ENCODE data around the gene OR4F15. TPM values are rescaled to one million over a fixed set of nuclear protein-coding genes. Genes with fewer than 3 reads are reported as not detected.

OR4F15 gene
- total and polyA plus RNA-seq, 2 of the 13 experiments (the other 11 are each of a cell fraction or from before 2014, with no cell fraction given), result not detected

GRCh38 chr15:101828774-101829173 lies 16.8 kb downstream of the OR4F15 start:
- H3K4me1 ChIP-seq (ENCODE audit: insufficient read depth, low read length), result no peaks in the 10 kb centered on the region
- H3K36me3 ChIP-seq (replicated peaks in 1 of 2; ENCODE audit: control insufficient read depth in 1 of 2, insufficient read depth in 2 of 2, low read length in 2 of 2), result no peaks in the 10 kb centered on the region
- POLR2A ChIA-PET, result no interaction called here
- no peak for ATAC-seq
- no peaks in the 10 kb centered on the region for H3K79me2 ChIP-seq (ENCODE audit: insufficient read depth, low read length)
- H3K27ac ChIP-seq (ENCODE audit: extremely low read length, insufficient read depth, low read length), result no peak overlapping the region
- H2AFZ ChIP-seq (ENCODE audit: low read length), result no peak overlapping the region
- H3K4me3 ChIP-seq (replicated peaks in 1 of 3; ENCODE audit: insufficient read depth in 1 of 3, low read depth in 2 of 3, low read length in 3 of 3), result no peak overlapping the region
- intact Hi-C loops (cut with micrococcal nuclease; ENCODE audit: unreplicated experiment), result no loop called here
- FAIRE-seq, result no peak
- CTCF ChIA-PET (ENCODE audit: low intra/inter-chr PET ratio, low total read pairs), result no interaction called here
- no peak overlapping the region for H3K9ac ChIP-seq (ENCODE audit: insufficient read depth, low read depth, low read length)
- WGBS (ENCODE audit: low lambda C conversion rate), result 0% methylated on average over 5 of the region's 5 CpGs
- BruUV-seq (replicated peaks), result no TSS peak
- H3K27me3 ChIP-seq (ENCODE audit: control insufficient read depth in 1 of 2, insufficient read depth in 2 of 2, low read length in 2 of 2), result peaks cover 0 to 11% of the 10 kb centered on the region in 2 experiments; a peak in 3 of 5 replicates
- in situ Hi-C loops (cut with HindIII; ENCODE audit: extremely low pct_ligation_motif_present, low pct_unique_long_range_greater_than_20kb), result no loop called here
- DNase-seq (ENCODE audit: low spot score), result no peak
- no peaks in the 10 kb centered on the region for H3K9me3 ChIP-seq (ENCODE audit: low read length)
- no peaks in the 10 kb centered on the region for H4K20me1 ChIP-seq (ENCODE audit: insufficient read depth, low read length)
- no peak overlapping the region for H3K4me2 ChIP-seq (ENCODE audit: low read depth, low read length)
- no peak for TF ChIP-seq ZNF576 (CRISPR knock-in tag; IDR thresholded peaks at IDR 0.05)
- TF ChIP-seq ZNF235 (CRISPR knock-in tag; IDR thresholded peaks at IDR 0.05; ENCODE audit: borderline replicate concordance), result no peak
- no peak for TF ChIP-seq ZNF761 (CRISPR knock-in tag; conservative IDR thresholded peaks at IDR 0.05)
- no peak for TF ChIP-seq ZFYVE20 (CRISPR knock-in tag; IDR thresholded peaks at IDR 0.05; ENCODE audit: borderline replicate concordance, low read depth)
- TF ChIP-seq, protein P1, sequence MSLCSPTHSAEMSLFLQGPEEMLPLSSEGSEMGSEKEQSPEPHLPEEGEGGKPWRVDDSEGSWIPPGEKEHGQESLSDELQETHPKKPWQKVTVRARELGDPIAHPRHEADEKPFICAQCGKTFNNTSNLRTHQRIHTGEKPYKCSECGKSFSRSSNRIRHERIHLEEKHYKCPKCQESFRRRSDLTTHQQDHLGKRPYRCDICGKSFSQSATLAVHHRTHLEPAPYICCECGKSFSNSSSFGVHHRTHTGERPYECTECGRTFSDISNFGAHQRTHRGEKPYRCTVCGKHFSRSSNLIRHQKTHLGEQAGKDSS (CRISPR knock-in tag; IDR thresholded peaks at IDR 0.05; ENCODE audit: borderline replicate concordance, low read depth), result no peak
- no peak for TF ChIP-seq DNMT1 (CRISPR knock-in tag; IDR thresholded peaks at IDR 0.05)
- no peak for TF ChIP-seq ZBTB7A (CRISPR knock-in tag; IDR thresholded peaks at IDR 0.05)
- no peak for TF ChIP-seq NCOA5 (CRISPR knock-in tag; IDR thresholded peaks at IDR 0.05)
- no peak for TF ChIP-seq TEAD3 (CRISPR knock-in tag; optimal IDR thresholded peaks at IDR 0.05; ENCODE audit: borderline replicate concordance)
- no peak for TF ChIP-seq ZNF501 (CRISPR knock-in tag; IDR thresholded peaks at IDR 0.05)
- TF ChIP-seq ZIK1 (CRISPR knock-in tag; IDR thresholded peaks at IDR 0.05; ENCODE audit: borderline replicate concordance, low read depth), result no peak
- TF ChIP-seq, protein P2, sequence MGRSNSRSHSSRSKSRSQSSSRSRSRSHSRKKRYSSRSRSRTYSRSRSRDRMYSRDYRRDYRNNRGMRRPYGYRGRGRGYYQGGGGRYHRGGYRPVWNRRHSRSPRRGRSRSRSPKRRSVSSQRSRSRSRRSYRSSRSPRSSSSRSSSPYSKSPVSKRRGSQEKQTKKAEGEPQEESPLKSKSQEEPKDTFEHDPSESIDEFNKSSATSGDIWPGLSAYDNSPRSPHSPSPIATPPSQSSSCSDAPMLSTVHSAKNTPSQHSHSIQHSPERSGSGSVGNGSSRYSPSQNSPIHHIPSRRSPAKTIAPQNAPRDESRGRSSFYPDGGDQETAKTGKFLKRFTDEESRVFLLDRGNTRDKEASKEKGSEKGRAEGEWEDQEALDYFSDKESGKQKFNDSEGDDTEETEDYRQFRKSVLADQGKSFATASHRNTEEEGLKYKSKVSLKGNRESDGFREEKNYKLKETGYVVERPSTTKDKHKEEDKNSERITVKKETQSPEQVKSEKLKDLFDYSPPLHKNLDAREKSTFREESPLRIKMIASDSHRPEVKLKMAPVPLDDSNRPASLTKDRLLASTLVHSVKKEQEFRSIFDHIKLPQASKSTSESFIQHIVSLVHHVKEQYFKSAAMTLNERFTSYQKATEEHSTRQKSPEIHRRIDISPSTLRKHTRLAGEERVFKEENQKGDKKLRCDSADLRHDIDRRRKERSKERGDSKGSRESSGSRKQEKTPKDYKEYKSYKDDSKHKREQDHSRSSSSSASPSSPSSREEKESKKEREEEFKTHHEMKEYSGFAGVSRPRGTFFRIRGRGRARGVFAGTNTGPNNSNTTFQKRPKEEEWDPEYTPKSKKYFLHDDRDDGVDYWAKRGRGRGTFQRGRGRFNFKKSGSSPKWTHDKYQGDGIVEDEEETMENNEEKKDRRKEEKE (IDR thresholded peaks at IDR 0.05), result no peak
- no peak for TF ChIP-seq ZNF614 (CRISPR knock-in tag; IDR thresholded peaks at IDR 0.05; ENCODE audit: borderline replicate concordance)
- TF ChIP-seq ATM (IDR thresholded peaks at IDR 0.05; ENCODE audit: borderline replicate concordance), result no peak
- no peak for TF ChIP-seq HMG20A (CRISPR knock-in tag; IDR thresholded peaks at IDR 0.05; ENCODE audit: borderline replicate concordance)
- no peak for TF ChIP-seq FOSL1 (CRISPR knock-in tag; IDR thresholded peaks at IDR 0.05; ENCODE audit: borderline replicate concordance)
- TF ChIP-seq, protein P3, sequence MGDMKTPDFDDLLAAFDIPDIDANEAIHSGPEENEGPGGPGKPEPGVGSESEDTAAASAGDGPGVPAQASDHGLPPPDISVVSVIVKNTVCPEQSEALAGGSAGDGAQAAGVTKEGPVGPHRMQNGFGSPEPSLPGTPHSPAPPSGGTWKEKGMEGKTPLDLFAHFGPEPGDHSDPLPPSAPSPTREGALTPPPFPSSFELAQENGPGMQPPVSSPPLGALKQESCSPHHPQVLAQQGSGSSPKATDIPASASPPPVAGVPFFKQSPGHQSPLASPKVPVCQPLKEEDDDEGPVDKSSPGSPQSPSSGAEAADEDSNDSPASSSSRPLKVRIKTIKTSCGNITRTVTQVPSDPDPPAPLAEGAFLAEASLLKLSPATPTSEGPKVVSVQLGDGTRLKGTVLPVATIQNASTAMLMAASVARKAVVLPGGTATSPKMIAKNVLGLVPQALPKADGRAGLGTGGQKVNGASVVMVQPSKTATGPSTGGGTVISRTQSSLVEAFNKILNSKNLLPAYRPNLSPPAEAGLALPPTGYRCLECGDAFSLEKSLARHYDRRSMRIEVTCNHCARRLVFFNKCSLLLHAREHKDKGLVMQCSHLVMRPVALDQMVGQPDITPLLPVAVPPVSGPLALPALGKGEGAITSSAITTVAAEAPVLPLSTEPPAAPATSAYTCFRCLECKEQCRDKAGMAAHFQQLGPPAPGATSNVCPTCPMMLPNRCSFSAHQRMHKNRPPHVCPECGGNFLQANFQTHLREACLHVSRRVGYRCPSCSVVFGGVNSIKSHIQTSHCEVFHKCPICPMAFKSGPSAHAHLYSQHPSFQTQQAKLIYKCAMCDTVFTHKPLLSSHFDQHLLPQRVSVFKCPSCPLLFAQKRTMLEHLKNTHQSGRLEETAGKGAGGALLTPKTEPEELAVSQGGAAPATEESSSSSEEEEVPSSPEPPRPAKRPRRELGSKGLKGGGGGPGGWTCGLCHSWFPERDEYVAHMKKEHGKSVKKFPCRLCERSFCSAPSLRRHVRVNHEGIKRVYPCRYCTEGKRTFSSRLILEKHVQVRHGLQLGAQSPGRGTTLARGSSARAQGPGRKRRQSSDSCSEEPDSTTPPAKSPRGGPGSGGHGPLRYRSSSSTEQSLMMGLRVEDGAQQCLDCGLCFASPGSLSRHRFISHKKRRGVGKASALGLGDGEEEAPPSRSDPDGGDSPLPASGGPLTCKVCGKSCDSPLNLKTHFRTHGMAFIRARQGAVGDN (CRISPR knock-in tag; IDR thresholded peaks at IDR 0.05), result no peak
- TF ChIP-seq ZSCAN20 (CRISPR knock-in tag; IDR thresholded peaks at IDR 0.05; ENCODE audit: borderline replicate concordance), result no peak

Data from HepG2 (cell line).